SK-N-SH treated with all-trans-retinoic acid at 6 μM for 48 hours (cell line): Measurements from ENCODE around the gene SLC12A8.

Experiments used
- ESRRG ChIP-seq: fragments of 250-450 bp; sonication (Bioruptor Pico); IDR thresholded peaks from 2 replicates; pipeline ENCODE4 v1.6.1; 2021; ENCODE audit warnings: mild to moderate bottlenecking
- GLIS3 ChIP-seq: fragments of 250-450 bp; sonication (Bioruptor Pico); IDR thresholded peaks from 2 replicates; pipeline ENCODE4 v1.5.0; 2020; ENCODE audit warnings: mild to moderate bottlenecking, moderate library complexity
- OSR1 ChIP-seq: fragments of 250-450 bp; sonication (Bioruptor Pico); IDR thresholded peaks from 2 replicates; pipeline ENCODE4 v1.8.0; 2022; ENCODE audit warnings: moderate library complexity, mild to moderate bottlenecking, inconsistent platforms
- RARB ChIP-seq: fragments of 250-450 bp; sonication (Bioruptor Pico); IDR thresholded peaks from 2 replicates; pipeline ENCODE4 v1.8.0; 2021; ENCODE audit warnings: mild to moderate bottlenecking, moderate library complexity
- SNAI2 ChIP-seq: fragments of 250-450 bp; sonication (Bioruptor Pico); IDR thresholded peaks from 2 replicates; pipeline ENCODE4 v1.5.0; 2020; ENCODE audit warnings: mild to moderate bottlenecking, moderate library complexity
- ZC3H10 ChIP-seq: fragments of 250-450 bp; sonication (Bioruptor Pico); IDR thresholded peaks from 2 replicates; pipeline ENCODE4 v1.5.1; 2021; ENCODE audit warnings: mild to moderate bottlenecking, moderate library complexity
- ZNF565 ChIP-seq: fragments of 450-650 bp; formaldehyde crosslinking; conservative IDR thresholded peaks from 2 replicates; pipeline ENCODE4 v1.5.0; 2020; ENCODE audit warnings: low read depth, mild to moderate bottlenecking, moderate library complexity
- TF ChIP-seq, protein P1 (sequence below): fragments of 250-450 bp; sonication (Bioruptor Pico); IDR thresholded peaks from 2 replicates; pipeline ENCODE4 v1.8.0; 2020; ENCODE audit warnings: mild to moderate bottlenecking, moderate library complexity, borderline replicate concordance
- TF ChIP-seq, protein P2 (sequence below): fragments of 250-450 bp; sonication (Bioruptor Pico); IDR thresholded peaks from 2 replicates; pipeline ENCODE4 v1.5.0; 2020; ENCODE audit warnings: mild to moderate bottlenecking, moderate library complexity

DNA sequence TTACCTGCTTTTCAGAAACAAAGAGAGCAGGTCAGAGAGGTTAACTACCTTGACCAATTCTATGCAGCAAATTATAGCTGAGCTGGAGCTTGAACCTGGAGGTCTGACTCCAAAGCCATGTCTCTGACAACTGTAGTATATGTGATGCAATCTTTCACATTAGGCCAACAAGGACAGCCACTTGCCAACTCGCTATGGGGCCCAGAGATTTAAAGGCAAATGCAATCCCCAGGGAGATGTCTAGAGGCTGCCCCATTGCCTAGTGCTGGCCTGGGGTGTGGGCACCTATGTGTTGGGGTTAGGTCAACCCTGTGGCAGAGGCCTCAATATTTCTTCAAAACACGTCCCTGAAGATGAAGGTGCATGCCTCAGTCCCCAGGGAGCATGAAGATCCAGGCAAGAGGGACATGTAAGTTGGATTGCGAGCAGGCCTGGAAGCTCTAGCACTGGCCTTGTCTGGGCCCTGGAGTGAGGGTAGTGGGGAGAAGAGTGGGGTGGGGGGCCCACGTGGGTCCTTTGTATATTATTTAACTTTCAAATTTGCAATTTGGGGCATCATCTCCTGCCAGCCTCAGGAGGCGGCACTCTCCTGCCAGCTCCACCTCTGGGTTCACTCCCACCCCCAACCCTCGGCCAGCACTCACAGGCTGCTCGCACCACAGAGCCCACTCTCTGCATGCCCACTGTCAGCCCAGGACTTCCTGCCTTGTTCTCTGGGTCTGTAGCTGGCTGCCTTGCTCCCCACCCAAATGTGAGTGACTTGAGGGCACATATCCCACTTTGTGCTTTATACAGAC, 64.3 kb downstream of the SLC12A8 start:
- TF ChIP-seq, protein P1, sequence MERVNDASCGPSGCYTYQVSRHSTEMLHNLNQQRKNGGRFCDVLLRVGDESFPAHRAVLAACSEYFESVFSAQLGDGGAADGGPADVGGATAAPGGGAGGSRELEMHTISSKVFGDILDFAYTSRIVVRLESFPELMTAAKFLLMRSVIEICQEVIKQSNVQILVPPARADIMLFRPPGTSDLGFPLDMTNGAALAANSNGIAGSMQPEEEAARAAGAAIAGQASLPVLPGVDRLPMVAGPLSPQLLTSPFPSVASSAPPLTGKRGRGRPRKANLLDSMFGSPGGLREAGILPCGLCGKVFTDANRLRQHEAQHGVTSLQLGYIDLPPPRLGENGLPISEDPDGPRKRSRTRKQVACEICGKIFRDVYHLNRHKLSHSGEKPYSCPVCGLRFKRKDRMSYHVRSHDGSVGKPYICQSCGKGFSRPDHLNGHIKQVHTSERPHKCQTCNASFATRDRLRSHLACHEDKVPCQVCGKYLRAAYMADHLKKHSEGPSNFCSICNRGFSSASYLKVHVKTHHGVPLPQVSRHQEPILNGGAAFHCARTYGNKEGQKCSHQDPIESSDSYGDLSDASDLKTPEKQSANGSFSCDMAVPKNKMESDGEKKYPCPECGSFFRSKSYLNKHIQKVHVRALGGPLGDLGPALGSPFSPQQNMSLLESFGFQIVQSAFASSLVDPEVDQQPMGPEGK: no peak
- TF ChIP-seq ESRRG (CRISPR knock-in tag): no peak
- TF ChIP-seq OSR1: no peak
- no peak for TF ChIP-seq GLIS3 (CRISPR knock-in tag)
- TF ChIP-seq SNAI2: no peak
- no peak for TF ChIP-seq RARB (CRISPR knock-in tag)
- TF ChIP-seq, protein P2, sequence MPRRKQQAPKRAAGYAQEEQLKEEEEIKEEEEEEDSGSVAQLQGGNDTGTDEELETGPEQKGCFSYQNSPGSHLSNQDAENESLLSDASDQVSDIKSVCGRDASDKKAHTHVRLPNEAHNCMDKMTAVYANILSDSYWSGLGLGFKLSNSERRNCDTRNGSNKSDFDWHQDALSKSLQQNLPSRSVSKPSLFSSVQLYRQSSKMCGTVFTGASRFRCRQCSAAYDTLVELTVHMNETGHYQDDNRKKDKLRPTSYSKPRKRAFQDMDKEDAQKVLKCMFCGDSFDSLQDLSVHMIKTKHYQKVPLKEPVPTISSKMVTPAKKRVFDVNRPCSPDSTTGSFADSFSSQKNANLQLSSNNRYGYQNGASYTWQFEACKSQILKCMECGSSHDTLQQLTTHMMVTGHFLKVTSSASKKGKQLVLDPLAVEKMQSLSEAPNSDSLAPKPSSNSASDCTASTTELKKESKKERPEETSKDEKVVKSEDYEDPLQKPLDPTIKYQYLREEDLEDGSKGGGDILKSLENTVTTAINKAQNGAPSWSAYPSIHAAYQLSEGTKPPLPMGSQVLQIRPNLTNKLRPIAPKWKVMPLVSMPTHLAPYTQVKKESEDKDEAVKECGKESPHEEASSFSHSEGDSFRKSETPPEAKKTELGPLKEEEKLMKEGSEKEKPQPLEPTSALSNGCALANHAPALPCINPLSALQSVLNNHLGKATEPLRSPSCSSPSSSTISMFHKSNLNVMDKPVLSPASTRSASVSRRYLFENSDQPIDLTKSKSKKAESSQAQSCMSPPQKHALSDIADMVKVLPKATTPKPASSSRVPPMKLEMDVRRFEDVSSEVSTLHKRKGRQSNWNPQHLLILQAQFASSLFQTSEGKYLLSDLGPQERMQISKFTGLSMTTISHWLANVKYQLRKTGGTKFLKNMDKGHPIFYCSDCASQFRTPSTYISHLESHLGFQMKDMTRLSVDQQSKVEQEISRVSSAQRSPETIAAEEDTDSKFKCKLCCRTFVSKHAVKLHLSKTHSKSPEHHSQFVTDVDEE (CRISPR knock-in tag): no peak
- no peak for TF ChIP-seq ZNF565 (CRISPR knock-in tag)
- TF ChIP-seq ZC3H10 (CRISPR knock-in tag): no peak
